OCI-LY7 (cell line): ENCODE data around the gene STUM. TPM values are rescaled to one million over a fixed set of nuclear protein-coding genes. Genes with fewer than 3 reads are reported as not detected.

Experiments used
- BruUV-seq: library from RNA; stranded (reverse); fragments of 400-500 nt; replicated peaks from 2 replicates; lab custom pipeline; 2021; lab: Mats Ljungman, UMichigan
- CTCF ChIA-PET: fragments of 300-600 bp; sonication (Branson Sonifier 250); formaldehyde crosslinking; loops from one replicate; lab custom pipeline; 2022; ENCODE audit warnings: antibody characterized with exemption; ENCODE audit not compliant: unreplicated experiment; lab: Charles Lee
- POLR2A ChIA-PET: fragments of 300-600 bp; sonication (Branson Sonifier 250); formaldehyde crosslinking; loops from one replicate; lab custom pipeline; 2022; ENCODE audit warnings: antibody characterized with exemption; lab: Charles Lee
- DNase-seq: peaks from one replicate; pipeline ENCODE4 v3.0.0-alpha.2; 2015; ENCODE audit warnings: low spot score
- H2AFZ ChIP-seq: fragments of 200-600 bp; sonication (generic), shearing (Covaris generic); 2 replicates; pipeline ENCODE4 v1.6.1; 2014; ENCODE audit warnings: mild to moderate bottlenecking, antibody characterized with exemption, low read length, moderate library complexity
- H3K27ac ChIP-seq: fragments of 200-600 bp; sonication (generic); 2 replicates; pipeline ENCODE4 v1.5.1; 2014; ENCODE audit warnings: mixed run types, low read depth, mild to moderate bottlenecking, moderate library complexity, low read length, inconsistent platforms; ENCODE audit not compliant: poor library complexity, severe bottlenecking
- H3K36me3 ChIP-seq: fragments of 200-600 bp; sonication (generic); 2 replicates; pipeline ENCODE4 v1.6.1; 2014; ENCODE audit warnings: mild to moderate bottlenecking, antibody characterized with exemption, low read length, moderate library complexity, mixed read lengths; ENCODE audit not compliant: insufficient read depth
- H3K4me1 ChIP-seq: fragments of 200-600 bp; sonication (generic); 2 replicates; pipeline ENCODE4 v1.5.1; 2014; ENCODE audit warnings: mild to moderate bottlenecking, low read length; ENCODE audit not compliant: insufficient read depth, poor library complexity, severe bottlenecking
- H3K4me2 ChIP-seq: fragments of 200-600 bp; sonication (generic); 2 replicates; pipeline ENCODE4 v1.6.1; 2014; ENCODE audit warnings: mild to moderate bottlenecking, low read length
- H3K4me3 ChIP-seq: fragments of 200-600 bp; sonication (generic); 2 replicates; pipeline ENCODE4 v1.5.1; 2014; ENCODE audit warnings: mild to moderate bottlenecking, low read depth, low read length; ENCODE audit not compliant: poor library complexity, severe bottlenecking
- H3K79me2 ChIP-seq: fragments of 200-600 bp; sonication (generic); 2 replicates; pipeline ENCODE4 v1.6.1; 2016; ENCODE audit warnings: low read depth, mild to moderate bottlenecking, low read length, moderate library complexity, mixed read lengths; ENCODE audit not compliant: insufficient read depth
- H3K9me2 ChIP-seq: fragments of 200-600 bp; sonication (generic); 2 replicates; pipeline ENCODE4 v1.6.1; 2016; ENCODE audit warnings: mild to moderate bottlenecking, low read length, mixed read lengths; ENCODE audit not compliant: insufficient read depth
- H3K9me3 ChIP-seq: fragments of 200-600 bp; sonication (generic); 2 replicates; pipeline ENCODE4 v1.6.1; 2014; ENCODE audit warnings: mild to moderate bottlenecking, mixed run types, low read length, mixed read lengths
- H4K20me1 ChIP-seq: fragments of 200-600 bp; sonication (generic); 2 replicates; pipeline ENCODE4 v1.6.1; 2014; ENCODE audit warnings: mild to moderate bottlenecking, antibody characterized with exemption, low read length, moderate library complexity, mixed read lengths; ENCODE audit not compliant: insufficient read depth
- CTCF ChIP-seq: fragments of 200-600 bp; sonication (generic); conservative IDR thresholded peaks from 2 replicates; pipeline ENCODE4 v1.5.1; 2014; ENCODE audit warnings: mild to moderate bottlenecking, antibody characterized with exemption, low read length, moderate library complexity, mixed read lengths
- EZH2phosphoT487 ChIP-seq: fragments of 200-600 bp; sonication (generic); IDR thresholded peaks from 2 replicates; pipeline ENCODE4 v1.6.1; 2018; ENCODE audit warnings: low read depth, borderline replicate concordance, mild to moderate bottlenecking, mixed run types, antibody characterized with exemption, low read length, moderate library complexity, mixed read lengths
- intact Hi-C: fragments of 100-400 bp; cut with micrococcal nuclease; formaldehyde crosslinking; loops from one replicate; pipeline ENCODE4 v1.10.0; 2022; ENCODE audit not compliant: unreplicated experiment
- total RNA-seq, 2 experiments: library from RNA; depleted of rRNA in 1 of 2; stranded (reverse); fragments of >200 nt in 1 of 2; shearing (Covaris generic) in 1 of 2; gene quantifications; 2 replicates each; pipeline ENCODE4 v1.2.3, GENCODE V29; 2014 to 2022

STUM gene
- total RNA-seq, 2 experiments from 2014 or later, result not detected

DNA sequence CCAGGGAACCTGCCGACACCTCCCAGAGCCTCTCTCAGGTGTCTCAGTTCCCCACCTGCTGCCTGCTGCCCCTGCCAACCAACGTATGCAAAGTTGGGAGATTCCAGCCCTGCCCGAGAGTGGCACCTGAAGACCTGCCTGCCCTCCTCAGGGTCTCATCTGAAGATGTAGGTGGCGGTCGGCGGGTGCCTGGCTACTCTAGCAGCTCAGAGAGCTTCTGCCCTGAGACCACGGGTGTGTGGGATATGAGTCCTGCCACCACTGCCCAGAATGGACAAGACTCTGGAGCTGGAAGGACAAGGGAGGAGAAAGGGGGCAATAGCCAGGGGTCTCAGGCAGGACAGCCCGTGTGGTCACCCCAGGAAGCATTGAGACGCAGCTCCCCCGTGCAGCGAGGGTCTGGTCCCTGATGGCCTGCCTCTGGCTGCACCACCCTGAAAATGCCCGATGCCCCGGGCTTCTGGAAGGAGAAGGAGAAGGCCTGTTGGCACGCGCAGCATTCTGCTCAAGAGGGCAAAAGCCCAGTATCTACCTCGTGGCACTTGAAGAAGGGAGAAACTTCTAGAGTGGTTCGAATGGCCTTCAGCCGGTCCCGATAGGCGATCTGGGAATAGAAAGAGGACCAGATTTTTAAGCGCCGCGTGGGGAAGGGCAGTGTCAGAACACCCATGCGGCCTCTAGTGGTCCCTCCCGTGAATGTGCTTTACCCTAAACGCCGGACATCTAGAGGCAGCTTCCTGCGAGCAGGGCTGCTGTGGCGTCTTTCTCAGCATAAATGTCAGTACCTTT, 88.8 kb downstream of the STUM start:
- peaks cover 82% of the 10 kb centered on the region for H3K36me3 ChIP-seq
- no peak overlapping the region for H3K4me2 ChIP-seq
- intact Hi-C loops, result loop anchor here (10.0 kb wide), 1 partner anchor 597 kb away; no protein-coding TSS in a partner anchor
- peak; percentile 42 for DNase-seq
- no peaks in the 10 kb centered on the region for H4K20me1 ChIP-seq
- H3K27ac ChIP-seq, result no peak overlapping the region
- no peak overlapping the region for H2AFZ ChIP-seq
- no peaks in the 10 kb centered on the region for H3K9me3 ChIP-seq
- H3K79me2 ChIP-seq, result no peaks in the 10 kb centered on the region
- BruUV-seq, result no TSS peak
- peaks cover 58% of the 10 kb centered on the region for H3K4me1 ChIP-seq
- ChIA-PET CTCF (interaction anchor here (1.7 kb wide), 1 partner anchor 51 kb away, joined by 6 read pairs; no protein-coding TSS in a partner anchor), POLR2A (interaction anchor here (0.5 kb wide), 1 partner anchor 1887 kb away, joined by 4 read pairs; no protein-coding TSS in a partner anchor)
- no peaks in the 10 kb centered on the region for H3K9me2 ChIP-seq
- TF ChIP-seq CTCF, result peak; percentile 71
- no peak for TF ChIP-seq EZH2phosphoT487
- no peak overlapping the region for H3K4me3 ChIP-seq

DNA sequence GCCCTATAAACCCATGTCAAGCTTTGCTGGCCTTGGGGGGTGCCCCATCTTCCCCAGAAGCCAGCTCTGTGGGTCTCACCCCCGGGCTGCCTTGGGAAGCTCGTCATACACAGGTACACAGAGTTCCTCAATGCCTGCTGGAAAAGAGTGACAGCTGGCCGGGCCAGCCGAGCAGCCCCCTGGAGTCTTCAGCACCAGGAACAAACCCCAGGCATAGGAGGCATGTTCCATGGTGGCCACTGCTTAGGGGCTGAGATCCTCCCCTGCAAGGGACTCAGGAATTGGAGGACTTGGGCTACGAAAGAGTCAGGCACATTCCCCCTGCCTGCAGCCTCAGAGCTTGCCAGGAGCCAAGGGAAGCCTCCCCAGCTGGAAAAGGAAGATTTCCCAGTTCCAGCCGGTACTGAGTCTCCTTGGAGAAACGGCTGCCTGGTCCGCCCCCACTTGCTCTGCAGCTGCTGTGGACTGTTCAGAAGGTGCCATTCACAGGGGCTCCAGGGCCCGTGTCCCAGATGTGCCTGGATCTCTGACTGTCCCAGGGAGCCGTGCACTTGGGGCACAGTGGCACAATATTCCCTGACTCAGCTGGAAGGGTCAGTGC, 89.5 kb downstream of the STUM start:
- H4K20me1 ChIP-seq, result no peaks in the 10 kb centered on the region
- peaks cover 56% of the 10 kb centered on the region for H3K4me1 ChIP-seq
- no peak overlapping the region for H3K4me3 ChIP-seq
- ChIA-PET CTCF (interaction anchor here (0.6 kb wide), 1 partner anchor 1210 kb away, joined by 4 read pairs; the partner anchor contains the start of gene LBR), POLR2A (interaction anchor here (0.5 kb wide), 1 partner anchor 1888 kb away, joined by 4 read pairs; no protein-coding TSS in a partner anchor)
- H3K9me2 ChIP-seq, result no peaks in the 10 kb centered on the region
- no peaks in the 10 kb centered on the region for H3K9me3 ChIP-seq
- H3K79me2 ChIP-seq, result no peaks in the 10 kb centered on the region
- H3K27ac ChIP-seq, result no peak overlapping the region
- no TSS peak for BruUV-seq
- H3K36me3 ChIP-seq, result peaks cover 83% of the 10 kb centered on the region
- no peak overlapping the region for H2AFZ ChIP-seq
- no peak overlapping the region for H3K4me2 ChIP-seq
- no peak for DNase-seq
- intact Hi-C loops, result loop anchor here (10.0 kb wide), 1 partner anchor 597 kb away; no protein-coding TSS in a partner anchor
- no peak for TF ChIP-seq CTCF
- TF ChIP-seq EZH2phosphoT487, result no peak
